Measurements from ENCODE around the gene TLE1.
A peak's percentile ranks its signal among the peaks of the same experiment; 100 is the strongest.
"Not testable (repeated sequence)": the region's sequence is repeated elsewhere in the genome, so short reads cannot be mapped to it uniquely, and the experiment has no call there.

Gene TLE1

DNA sequence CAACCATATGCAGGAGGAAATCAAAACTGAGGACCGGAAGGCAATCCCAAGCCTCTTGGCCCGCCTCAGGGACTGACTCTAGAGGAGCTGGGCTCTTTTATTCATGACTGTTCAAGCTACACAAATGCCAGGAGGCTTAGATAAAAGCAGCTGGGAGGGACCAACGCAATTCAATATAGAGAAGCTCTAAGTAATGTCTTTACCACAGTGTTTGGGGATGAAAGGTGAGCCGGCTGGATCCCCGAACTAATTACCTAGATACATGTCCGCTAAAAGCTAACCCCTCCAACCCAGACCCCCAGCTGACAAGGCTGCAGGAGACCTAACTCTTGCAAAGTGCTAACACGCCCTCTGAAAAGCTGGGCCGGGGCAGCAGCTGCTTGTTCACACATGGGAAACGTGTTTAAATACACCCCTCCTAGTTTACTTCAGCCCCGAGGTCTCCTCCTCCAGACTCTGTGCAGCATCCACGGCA, 67.5 kb downstream of the TLE1 start:
- DNase-seq = peak; percentile 24 to 86 (median 55)

DNA sequence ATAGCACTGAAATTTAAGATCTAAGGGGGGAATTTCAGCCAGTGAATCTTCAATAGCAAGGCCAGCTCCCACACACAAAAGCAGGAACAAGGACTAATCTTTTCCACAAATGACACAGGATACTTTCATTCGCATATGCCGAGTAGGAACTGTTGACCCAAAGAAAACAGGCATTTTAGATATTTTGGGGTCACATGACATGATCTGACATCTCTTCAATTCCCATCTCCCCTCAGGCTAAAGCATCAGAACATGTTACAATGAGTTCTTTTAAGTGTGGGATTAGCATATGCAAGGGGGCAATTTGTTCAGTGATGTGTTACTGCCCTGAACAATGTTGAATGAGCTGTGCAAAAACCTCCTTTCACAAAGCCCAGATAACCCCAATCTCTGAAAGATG, 68.2 kb downstream of the TLE1 start:
- no peak for DNase-seq

- DNase-seq = no peak
Measured at GRCh38 chr9:81620002-81620390, 69.4 kb downstream of the TLE1 start.

- peak in 1 of 3 experiments; percentile 7 for DNase-seq
Measured at GRCh38 chr9:81619353-81620001, 69.9 kb downstream of the TLE1 start.

GRCh38 chr9:81618923-81619322, 70.4 kb downstream of the TLE1 start:
- no peak for DNase-seq

DNA sequence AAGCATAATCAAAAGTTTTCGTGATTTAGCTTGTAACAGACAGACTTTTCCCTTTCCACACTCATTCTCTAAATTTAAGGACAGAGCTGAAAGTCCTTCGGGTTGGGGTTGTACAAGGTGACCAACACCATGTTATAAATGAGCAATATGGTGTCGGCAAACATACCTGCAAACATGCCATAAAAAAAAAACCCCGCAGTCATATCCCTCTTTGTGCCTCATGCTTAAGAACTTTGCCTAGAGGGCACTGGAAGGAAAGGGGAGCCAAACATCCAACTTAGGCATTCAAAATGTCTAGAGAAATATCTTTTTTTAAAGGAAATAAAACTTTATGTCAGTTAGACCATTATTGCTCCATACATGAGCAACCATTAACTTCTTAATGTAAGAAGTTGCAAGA, 73.2 kb downstream of the TLE1 start:
- no peak for DNase-seq

DNA sequence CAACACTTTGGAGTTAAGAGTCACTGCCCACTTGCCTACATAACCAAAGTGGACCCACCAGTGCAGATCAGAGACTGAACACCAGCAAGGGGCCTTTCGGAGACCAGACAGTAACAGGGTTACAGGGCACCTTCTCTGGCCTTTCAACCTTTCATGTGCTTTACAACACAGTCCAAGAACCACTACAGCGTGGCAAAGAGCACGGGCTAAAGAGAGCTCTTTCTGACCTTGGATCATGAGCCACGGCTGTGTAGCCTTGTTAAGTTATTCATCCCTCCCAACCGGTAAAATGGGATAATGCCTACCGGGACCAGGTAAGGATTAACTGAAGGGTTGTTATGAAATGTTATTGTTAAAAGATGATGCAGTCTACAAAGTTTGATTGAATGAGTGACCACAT, 75.0 kb downstream of the TLE1 start:
- no peak for DNase-seq

DNA sequence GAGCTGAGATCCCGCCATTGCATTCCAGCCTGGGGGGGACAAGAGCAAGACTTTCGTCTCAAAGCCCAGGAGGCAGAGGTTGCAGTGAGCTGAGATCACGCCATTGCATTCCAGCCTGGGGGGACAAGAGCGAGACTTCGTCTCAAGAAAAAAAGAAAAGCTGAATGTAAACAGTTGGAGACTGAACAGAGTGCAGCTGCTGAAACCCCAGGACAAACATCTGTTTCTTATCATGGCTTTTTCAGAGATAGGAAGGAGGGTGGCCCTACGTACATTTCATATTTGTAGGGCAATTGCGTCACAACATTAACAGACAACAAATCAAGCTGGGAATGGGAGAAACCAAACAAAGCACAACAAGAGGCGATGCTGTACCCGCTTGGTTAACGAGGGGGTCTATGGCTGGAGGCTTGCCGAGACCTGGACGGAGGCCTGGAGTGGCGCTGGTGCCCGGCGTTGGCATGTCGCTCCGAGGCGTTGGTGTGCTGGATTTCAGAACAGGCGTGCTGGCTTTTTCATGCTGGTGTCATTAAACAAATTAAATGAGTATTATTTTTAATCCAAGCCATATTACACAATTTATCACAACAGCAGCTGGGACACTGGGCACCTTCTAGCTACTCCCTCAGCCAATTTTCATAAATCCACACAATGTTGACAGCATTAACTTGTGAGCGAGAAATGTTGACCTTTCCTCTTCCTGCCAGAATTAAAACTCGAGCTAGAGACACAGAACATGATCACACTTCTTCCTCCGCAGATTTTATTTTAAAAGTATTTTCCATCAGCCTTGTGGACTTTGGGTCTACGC, 76.1 kb downstream of the TLE1 start:
- DNase-seq = no peak

GRCh38 chr9:81611664-81612063, 77.7 kb downstream of the TLE1 start:
- DNase-seq = no peak

GRCh38 chr9:81610740-81611107, 78.6 kb downstream of the TLE1 start:
- no peak for DNase-seq

- no peak for DNase-seq
Measured at GRCh38 chr9:81609782-81610739, 79.3 kb downstream of the TLE1 start.

DNA sequence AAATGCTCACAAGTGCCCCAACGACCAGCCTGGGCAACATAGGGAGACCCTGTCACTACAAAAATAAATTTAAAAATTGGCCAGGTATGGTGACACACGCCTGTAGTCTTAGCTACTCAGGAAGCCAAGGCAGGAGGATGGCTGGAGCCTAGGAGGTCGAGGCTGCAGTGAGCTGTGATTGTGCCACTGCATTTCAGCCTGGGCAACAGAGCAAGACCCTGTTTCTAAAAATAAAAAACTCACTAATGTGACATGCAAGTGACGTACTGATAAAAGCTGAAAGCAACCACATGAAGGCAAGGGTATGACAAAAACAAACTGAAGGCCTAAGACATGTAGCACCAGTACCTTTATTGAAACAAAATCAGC, 81.1 kb downstream of the TLE1 start:
- no peak for DNase-seq

- no peak for DNase-seq
Measured at GRCh38 chr9:81607593-81608288, 81.6 kb downstream of the TLE1 start.

GRCh38 chr9:81606261-81606660, 83.1 kb downstream of the TLE1 start:
- not testable (repeated sequence) for DNase-seq

GRCh38 chr9:81605170-81605670, 84.1 kb downstream of the TLE1 start:
- peak in 1 of 3 experiments; percentile 54 for DNase-seq

- peak in 1 of 3 experiments; percentile 54 for DNase-seq
Measured at GRCh38 chr9:81604306-81605169, 84.8 kb downstream of the TLE1 start.

DNA sequence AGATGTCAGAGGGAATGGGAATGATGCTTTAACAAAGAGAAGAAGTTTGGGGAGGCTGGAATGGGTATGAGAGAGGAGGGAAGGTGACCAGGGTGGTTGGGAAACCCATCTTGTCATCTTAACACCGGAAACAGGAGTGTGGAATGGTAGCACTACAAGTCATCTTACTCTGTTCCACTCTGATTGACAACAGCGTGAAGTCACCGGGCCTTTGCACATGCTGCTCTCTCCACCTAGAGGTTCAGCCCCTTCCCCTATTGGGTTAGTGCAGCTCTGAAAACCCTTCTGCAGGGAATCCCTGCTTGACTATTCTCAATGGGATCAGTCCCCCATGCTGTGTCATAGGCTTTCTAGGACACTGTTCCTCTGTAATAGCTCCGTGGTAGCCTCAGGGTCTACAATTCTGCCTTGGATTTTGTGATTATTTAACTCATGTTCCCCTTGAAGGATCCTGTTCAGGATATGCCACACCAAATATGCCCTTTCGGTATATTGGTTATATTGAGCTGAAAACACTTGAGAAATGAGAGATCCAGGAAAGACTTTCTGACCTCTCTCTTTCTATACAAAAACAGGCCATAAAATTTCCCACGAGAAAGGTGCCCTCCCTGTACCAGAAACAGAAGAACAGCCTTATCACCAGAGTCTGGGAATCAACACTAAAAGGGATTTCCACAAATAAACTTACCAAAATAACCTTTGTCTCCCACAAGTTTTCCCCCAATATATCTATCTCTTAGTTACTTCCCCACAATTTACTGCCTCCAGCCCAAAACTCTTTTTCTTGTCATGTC, 86.3 kb downstream of the TLE1 start:
- DNase-seq = no peak

DNA sequence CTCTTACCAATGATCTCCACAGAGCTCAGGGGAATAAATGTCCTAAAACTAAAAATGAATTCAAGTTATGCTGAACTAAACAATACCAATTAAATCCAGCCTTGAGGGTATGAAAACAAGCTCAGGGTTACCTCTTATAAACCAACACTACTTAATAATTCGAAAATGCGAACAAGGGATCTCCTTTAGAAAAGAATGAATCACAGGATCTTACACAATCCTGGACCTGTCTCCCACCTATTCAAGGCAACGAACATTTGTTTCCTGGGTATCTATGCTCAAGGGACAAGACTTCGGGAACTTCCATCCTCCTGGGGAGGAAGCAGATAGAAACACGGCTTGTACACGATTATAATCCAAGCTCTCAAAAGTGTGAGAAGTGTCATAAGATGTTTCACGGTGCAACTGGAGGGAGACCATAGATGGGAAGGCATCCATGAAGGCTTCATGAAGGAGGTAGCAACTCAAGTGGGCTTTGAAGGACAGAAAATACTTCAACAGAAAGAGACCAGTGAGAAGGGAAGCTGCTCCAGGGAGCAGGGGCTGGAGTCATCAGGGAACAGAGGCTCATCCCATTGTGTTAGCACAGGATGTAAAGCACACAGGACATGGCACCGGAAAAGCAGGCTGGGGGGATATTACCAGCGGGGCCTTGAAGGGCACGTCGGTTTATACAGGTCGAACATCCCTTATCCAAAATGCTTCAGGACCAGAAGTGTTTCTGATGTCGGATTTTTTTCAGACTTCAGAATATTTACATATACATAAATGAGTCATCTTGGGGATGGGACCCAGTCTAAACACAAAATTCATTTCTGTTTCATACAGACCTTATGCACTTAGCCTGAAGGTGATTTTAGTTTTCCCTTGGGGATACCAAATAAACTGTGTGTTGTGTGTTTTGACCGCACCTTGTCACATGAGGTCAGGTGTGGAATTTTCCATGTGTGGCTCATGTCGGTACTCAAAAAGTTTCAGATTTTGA, 87.4 kb downstream of the TLE1 start:
- DNase-seq = no peak

DNA sequence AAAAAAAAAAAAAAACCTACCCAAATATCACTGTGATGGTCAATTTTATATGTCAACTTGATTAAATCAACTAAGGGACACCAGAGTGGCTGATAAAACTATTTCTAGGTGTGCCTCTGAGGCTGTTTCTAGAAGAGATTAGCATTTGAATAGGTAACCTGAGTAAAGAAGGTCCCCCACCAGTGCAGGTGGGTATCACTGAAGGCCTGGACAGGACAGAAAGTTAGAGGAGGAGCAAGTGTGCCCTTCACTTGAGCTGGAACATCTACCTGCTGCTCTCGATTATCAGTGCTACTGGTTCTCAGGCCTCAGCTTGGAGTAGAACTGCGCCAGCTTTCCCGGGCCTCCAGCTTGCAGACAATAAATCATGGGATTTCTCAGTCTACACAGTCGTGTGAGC, 88.7 kb downstream of the TLE1 start:
- DNase-seq = no peak

Measured in NCI-H1417 (cell line).